Panc1 (cell line): ENCODE results near the gene TDRD10. TPM values are rescaled to one million over a fixed set of nuclear protein-coding genes. Genes with fewer than 3 reads are reported as not detected.

ENCODE experiments used
- ATAC-seq: fragments of 200-7000 bp; cut with Tn5 transposase; 2 replicates; pipeline ENCODE4 v1.9.1; 2020; ENCODE audit warnings: mild to moderate bottlenecking, moderate library complexity
- BruUV-seq: library from RNA; stranded (reverse); fragments of 400-500 nt; replicated peaks from 2 replicates; lab custom pipeline; 2021; lab: Mats Ljungman, UMichigan
- CTCF ChIA-PET: fragments of 300-600 bp; sonication (Branson Sonifier 250); formaldehyde crosslinking; loops from one replicate; lab custom pipeline; 2022; ENCODE audit warnings: antibody characterized with exemption; lab: Charles Lee
- POLR2A ChIA-PET: fragments of 300-600 bp; sonication (Branson Sonifier 250); formaldehyde crosslinking; loops from one replicate; lab custom pipeline; 2022; ENCODE audit warnings: antibody characterized with exemption; lab: Charles Lee
- DNase-seq: peaks from one replicate; pipeline ENCODE4 v3.0.0-alpha.2; 2010; ENCODE audit warnings: low read depth, low spot score
- H3K27ac ChIP-seq: 2 replicates; pipeline ENCODE4 v1.5.1; 2011; ENCODE audit warnings: mild to moderate bottlenecking, low read length, inconsistent platforms
- H3K27me3 ChIP-seq: fragments of 200-500 bp; sonication (Bioruptor generic); 2 replicates; pipeline ENCODE4 v1.6.0; 2014; ENCODE audit warnings: low read length, inconsistent platforms; ENCODE audit not compliant: control insufficient read depth, insufficient read depth
- H3K36me3 ChIP-seq: fragments of 200-500 bp; sonication (Bioruptor generic); 2 replicates; pipeline ENCODE4 v1.5.1; 2014; ENCODE audit warnings: inconsistent platforms, mild to moderate bottlenecking, low read length, moderate library complexity; ENCODE audit not compliant: control insufficient read depth, insufficient read depth
- H3K4me1 ChIP-seq: 2 replicates; pipeline ENCODE4 v1.5.1; 2011; ENCODE audit warnings: inconsistent platforms, mild to moderate bottlenecking, low read length, moderate library complexity; ENCODE audit not compliant: control insufficient read depth, insufficient read depth
- H3K4me3 ChIP-seq, 2 experiments: 2 replicates each; pipeline ENCODE4 v1.5.1; 2011 to 2012; ENCODE audit warnings: low read depth in 2 of 2, low read length in 2 of 2, mild to moderate bottlenecking in 2 of 2, inconsistent platforms in 1 of 2, moderate library complexity in 1 of 2
- H3K9me3 ChIP-seq: fragments of 200-500 bp; sonication (Bioruptor generic); 2 replicates; pipeline ENCODE4 v1.5.1; 2014; ENCODE audit warnings: low read depth, mild to moderate bottlenecking, inconsistent platforms, low read length, moderate library complexity; ENCODE audit not compliant: control insufficient read depth, insufficient read depth
- CTCF ChIP-seq: fragments of 450-650 bp; IDR thresholded peaks from 2 replicates; pipeline ENCODE4 v1.5.1; 2017; ENCODE audit warnings: mild to moderate bottlenecking
- POLR2AphosphoS5 ChIP-seq: IDR thresholded peaks from 2 replicates; pipeline ENCODE4 v1.6.1; 2012; ENCODE audit warnings: mild to moderate bottlenecking, low read depth, low read length, moderate library complexity
- REST ChIP-seq, 2 experiments: IDR thresholded peaks; 2 replicates each; pipeline ENCODE4 v1.6.1; 2011 to 2012; ENCODE audit warnings: low read depth in 2 of 2, control low read depth in 1 of 2, low read length in 1 of 2, mild to moderate bottlenecking in 1 of 2, moderate library complexity in 1 of 2; ENCODE audit not compliant: insufficient read depth in 1 of 2
- SIN3A ChIP-seq: IDR thresholded peaks from 2 replicates; pipeline ENCODE4 v1.6.1; 2012; ENCODE audit warnings: low read depth, mild to moderate bottlenecking, low read length, moderate library complexity, borderline replicate concordance; ENCODE audit not compliant: insufficient read depth
- TCF7L2 ChIP-seq: IDR thresholded peaks from 2 replicates; pipeline ENCODE4 v1.6.1; 2011; ENCODE audit warnings: mild to moderate bottlenecking, low read depth, low read length, inconsistent platforms
- in situ Hi-C: cut with HindIII; loops from 2 replicates; pipeline ENCODE4 v1.10.0; 2016; ENCODE audit warnings: low sequenced_read_pairs, low pct_unique_long_range_greater_than_20kb
- intact Hi-C: fragments of 100-400 bp; cut with micrococcal nuclease; formaldehyde crosslinking; loops from one replicate; pipeline ENCODE4 v1.10.0; 2022; ENCODE audit not compliant: unreplicated experiment
- total RNA-seq: library from RNA; stranded (reverse); gene quantifications from one replicate; pipeline ENCODE4 v1.2.1, GENCODE V29; 2021; ENCODE audit not compliant: unreplicated experiment

Gene TDRD10
- total RNA-seq, 1 experiment from 2014 or later: not detected

GRCh38 chr1:154550070-154550469 lies 48.1 kb downstream of the TDRD10 start:
- CTCF ChIA-PET: no interaction called here
- Histone ChIP-seq H3K4me1 (peaks cover 17% of the 10 kb centered on the region), H3K4me3 (no peak overlapping the region), H3K9me3 (no peaks in the 10 kb centered on the region), H3K27me3 (no peaks in the 10 kb centered on the region), H3K27ac (no peak overlapping the region), H3K36me3 (peaks cover 27% of the 10 kb centered on the region)
- in situ Hi-C loops (no loop called here), intact Hi-C loops (no loop called here)
- BruUV-seq: TSS peak; percentile 33
- POLR2A ChIA-PET: no interaction called here
- ATAC-seq (no peak), DNase-seq (no peak)
- TF ChIP-seq TCF7L2 (no peak), SIN3A (no peak), CTCF (no peak), REST (IDR thresholded peaks at IDR 0.05; ENCODE audit: insufficient read depth in 1 of 2, low read depth in 2 of 2, low read length in 1 of 2) (no peak), POLR2AphosphoS5 (no peak)

- no TSS peak for BruUV-seq
- H3K4me1 ChIP-seq: peaks cover 17% of the 10 kb centered on the region
- DNase-seq (no peak), ATAC-seq (no peak)
- POLR2A ChIA-PET: no interaction called here
- H3K27me3 ChIP-seq: no peaks in the 10 kb centered on the region
- H3K9me3 ChIP-seq: no peaks in the 10 kb centered on the region
- CTCF ChIA-PET: no interaction called here
- intact Hi-C loops: no loop called here
- H3K27ac ChIP-seq: no peak overlapping the region
- in situ Hi-C loops: no loop called here
- H3K36me3 ChIP-seq: peaks cover 33% of the 10 kb centered on the region
- TF ChIP-seq SIN3A: no peak
- no peak for TF ChIP-seq CTCF
- no peak for TF ChIP-seq REST (IDR thresholded peaks at IDR 0.05; ENCODE audit: insufficient read depth in 1 of 2, low read depth in 2 of 2, low read length in 1 of 2)
- no peak for TF ChIP-seq TCF7L2
- TF ChIP-seq POLR2AphosphoS5: no peak
- H3K4me3 ChIP-seq: no peak overlapping the region
Observed at GRCh38 chr1:154550657-154551056, 48.6 kb downstream of the TDRD10 start.
